SK-N-SH (cell line): ENCODE measurements around the gene COBL.

ENCODE experiments used
- CTCF ChIP-seq: fragments of 200-600 bp; sonication (generic); IDR thresholded peaks from 2 replicates; pipeline ENCODE4 v1.6.1; 2017; ENCODE audit warnings: antibody characterized with exemption, mild to moderate bottlenecking, moderate library complexity
- EP300 ChIP-seq, 2 experiments: IDR thresholded peaks; 2 replicates each; pipeline versions ENCODE4 v1.4.0 to v1.6.1; 2012; ENCODE audit warnings: borderline replicate concordance in 1 of 2, low read depth in 1 of 2, low read length in 1 of 2
- NRF1 ChIP-seq: IDR thresholded peaks from 2 replicates; pipeline ENCODE4 v1.6.1; 2012; ENCODE audit warnings: low read depth, mild to moderate bottlenecking, low read length
- POLR2AphosphoS5 ChIP-seq: IDR thresholded peaks from 2 replicates; pipeline ENCODE4 v1.6.1; 2012; ENCODE audit warnings: low read depth, low read length
- SIN3A ChIP-seq: IDR thresholded peaks from 2 replicates; pipeline ENCODE4 v1.6.1; 2012; ENCODE audit warnings: low read depth, mild to moderate bottlenecking, low read length, moderate library complexity, borderline replicate concordance
- USF1 ChIP-seq: IDR thresholded peaks from 2 replicates; pipeline ENCODE4 v1.4.0; 2012; ENCODE audit warnings: low read depth, borderline replicate concordance

GRCh38 chr7:51021906-51022570 is 294.6 kb downstream of the COBL start:
- TF ChIP-seq SIN3A = no peak
- no peak for TF ChIP-seq CTCF
- TF ChIP-seq USF1 = no peak
- TF ChIP-seq EP300 (IDR thresholded peaks at IDR 0.05; ENCODE audit: borderline replicate concordance in 1 of 2, low read depth in 1 of 2, low read length in 1 of 2) = no peak
- TF ChIP-seq POLR2AphosphoS5 = no peak
- TF ChIP-seq NRF1 = no peak
